H1 (cell line): Measurements from ENCODE around the gene LARP4B. TPM values are rescaled to one million over a fixed set of nuclear protein-coding genes. Genes with fewer than 3 reads are reported as not detected.

Source experiments
- BCL11A ChIP-seq, 2 experiments: IDR thresholded peaks; one replicate each; pipeline ENCODE4 v1.6.1; 2011; ENCODE audit warnings: low read depth in 2 of 2, low read length in 2 of 2, mild to moderate bottlenecking in 2 of 2
- CBX5 ChIP-seq: fragments of 300-800, 300-1000 bp; sonication (generic); IDR thresholded peaks from 2 replicates; pipeline ENCODE4 v1.7.1; 2016; ENCODE audit warnings: antibody characterized with exemption, low read length, low read depth
- CHD7 ChIP-seq: fragments of 300-600 bp; sonication (generic); IDR thresholded peaks from 2 replicates; pipeline ENCODE4 v1.7.1; 2012; ENCODE audit warnings: low read length, moderate library complexity, mild to moderate bottlenecking, inconsistent platforms; ENCODE audit not compliant: insufficient replicate concordance
- HDAC2 ChIP-seq, 2 experiments: fragments of 300-600 bp in 1 of 2; sonication (generic) in 1 of 2; IDR thresholded peaks; 2 replicates each; pipeline ENCODE4 v1.6.1; 2011 to 2012; ENCODE audit warnings: low read depth in 2 of 2, low read length in 2 of 2, mild to moderate bottlenecking in 2 of 2, moderate library complexity in 2 of 2, borderline replicate concordance in 1 of 2, inconsistent platforms in 1 of 2
- JUND ChIP-seq: IDR thresholded peaks from 2 replicates; pipeline ENCODE4 v1.6.1; 2011; ENCODE audit warnings: mild to moderate bottlenecking, improper control_type of control experiment, low read length
- KDM5A ChIP-seq: fragments of 200-600 bp; IDR thresholded peaks from 2 replicates; pipeline ENCODE4 v1.7.1; 2012; ENCODE audit warnings: mild to moderate bottlenecking, low read length, inconsistent platforms, mixed read lengths
- POU5F1 ChIP-seq: IDR thresholded peaks from 2 replicates; pipeline ENCODE4 v1.6.1; 2011; ENCODE audit warnings: low read depth, mild to moderate bottlenecking, low read length, moderate library complexity
- SIX5 ChIP-seq: IDR thresholded peaks from 2 replicates; pipeline ENCODE4 v1.6.1; 2011; ENCODE audit warnings: mild to moderate bottlenecking, low read depth, low read length
- TAF7 ChIP-seq: optimal IDR thresholded peaks from 2 replicates; pipeline ENCODE3; 2011; ENCODE audit warnings: low read depth, mild to moderate bottlenecking, inconsistent platforms, low read length, moderate library complexity, borderline replicate concordance
- TEAD4 ChIP-seq: IDR thresholded peaks from 2 replicates; pipeline ENCODE4 v1.6.1; 2012; ENCODE audit warnings: low read depth, low read length, inconsistent platforms, mixed read lengths
- polyA plus RNA-seq, 7 experiments: library from polyadenylated mRNA; depleted of rRNA in 3 of 7; stranded (reverse) in 5 of 7; unstranded in 2 of 7; fragments of >200 nt in 5 of 7; fragments of 200-250 nt in 2 of 7; gene quantifications; 1 replicate in 5 of 7; 2 replicates in 1 of 7; 4 replicates in 1 of 7; pipeline versions ENCODE4 v1.2.1 to v1.2.3, GENCODE V29; 2011 to 2013; ENCODE audit warnings: missing spikeins in 2 of 7, mixed read lengths in 2 of 7
- total RNA-seq: library from RNA; stranded (reverse); fragmentation: NEBNext Ultra II Directional; extraction: Animal tissue kit (Norgen Biotek cat#: 25700); gene quantifications from 2 replicates; pipeline ENCODE4 v1.2.1, GENCODE V29; 2021

LARP4B gene
- total and polyA plus RNA-seq, 2 of the 8 experiments (the other 6 are each of a cell fraction or from before 2014, with no cell fraction given) = 20.1 to 78.6 TPM

GRCh38 chr10:846126-846685, 85.3 kb downstream of the LARP4B start (continued):
- TF ChIP-seq CHD7 (no peak), JUND (no peak), POU5F1 (no peak), BCL11A (IDR thresholded peaks at IDR 0.05; ENCODE audit: low read depth in 2 of 2, low read length in 2 of 2) (no peak), TEAD4 (no peak), CBX5 (no peak), SIX5 (no peak), KDM5A (no peak), TAF7 (no peak), HDAC2 (IDR thresholded peaks at IDR 0.05; ENCODE audit: borderline replicate concordance in 1 of 2, low read depth in 2 of 2, low read length in 2 of 2) (no peak)
